DMS53 (cell line): ENCODE data around the gene FARSA.
"Not testable (repeated sequence)": the region's sequence is repeated elsewhere in the genome, so short reads cannot be mapped to it uniquely, and the experiment has no call there.

ENCODE experiments used
- DNase-seq: peaks from one replicate; lab custom pipeline; 2025; lab: John Stamatoyannopoulos, UW

FARSA gene

DNA sequence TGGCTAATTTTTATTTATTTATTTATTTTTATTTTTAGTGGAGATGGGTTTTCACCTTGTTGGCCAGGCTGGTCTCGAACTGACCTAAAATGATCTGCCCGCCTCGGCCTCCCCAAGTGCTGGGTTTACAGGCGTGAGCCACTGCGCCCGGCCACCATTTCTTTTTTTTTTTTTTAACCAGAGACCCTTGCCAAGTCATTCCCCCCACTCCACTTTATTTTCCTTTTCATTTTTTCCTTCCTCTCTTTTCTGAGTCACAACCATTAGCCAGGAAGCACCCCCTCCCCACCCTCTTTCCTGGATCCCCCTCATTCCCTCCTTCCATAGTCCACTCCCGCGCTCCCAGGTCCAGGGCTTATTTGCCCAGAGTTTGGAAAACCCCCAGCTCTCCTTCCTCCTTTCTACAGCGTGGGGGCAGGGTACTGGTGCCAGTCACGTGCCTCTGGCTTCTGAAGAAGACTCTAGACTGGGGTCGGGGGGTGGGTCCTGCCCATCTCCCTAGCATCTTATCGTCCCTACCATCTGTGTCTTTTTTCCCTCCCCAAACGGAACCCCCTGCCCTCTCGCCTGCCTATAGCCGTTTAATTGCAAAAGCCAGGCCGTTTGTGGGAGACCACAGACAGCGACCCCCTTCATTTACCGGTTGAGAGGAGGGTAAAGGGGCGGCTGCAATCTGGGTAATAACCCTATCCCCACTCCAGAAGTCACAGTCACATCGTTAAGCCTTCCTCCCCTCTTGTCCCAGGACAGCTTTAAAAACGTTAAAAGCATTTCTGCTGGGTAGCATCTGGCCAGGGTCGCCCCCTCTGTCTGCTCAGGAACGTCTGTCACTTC is 3.8 kb upstream of the FARSA start:
- peak; percentile 73 for DNase-seq

DNA sequence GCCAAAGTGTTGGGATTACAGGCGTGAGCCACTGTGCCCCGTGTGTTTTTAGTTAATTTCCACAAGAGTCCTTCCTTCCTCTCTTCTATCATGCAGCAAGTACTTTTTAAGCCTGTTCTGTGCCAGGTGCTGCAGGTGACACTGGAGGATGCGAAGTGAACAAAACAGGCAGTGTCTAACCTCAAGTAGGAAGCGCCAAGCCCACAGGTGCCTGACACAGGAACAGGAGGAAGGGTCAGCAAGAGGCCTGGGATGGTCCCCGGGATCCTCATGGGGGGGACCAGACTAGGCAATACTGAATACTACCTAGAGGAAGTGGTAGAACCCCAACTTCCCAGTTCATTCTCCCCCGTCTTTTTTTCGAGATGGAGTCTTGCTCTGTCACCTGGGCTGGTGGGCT is 3.1 kb upstream of the FARSA start:
- DNase-seq = peak; percentile 63

DNA sequence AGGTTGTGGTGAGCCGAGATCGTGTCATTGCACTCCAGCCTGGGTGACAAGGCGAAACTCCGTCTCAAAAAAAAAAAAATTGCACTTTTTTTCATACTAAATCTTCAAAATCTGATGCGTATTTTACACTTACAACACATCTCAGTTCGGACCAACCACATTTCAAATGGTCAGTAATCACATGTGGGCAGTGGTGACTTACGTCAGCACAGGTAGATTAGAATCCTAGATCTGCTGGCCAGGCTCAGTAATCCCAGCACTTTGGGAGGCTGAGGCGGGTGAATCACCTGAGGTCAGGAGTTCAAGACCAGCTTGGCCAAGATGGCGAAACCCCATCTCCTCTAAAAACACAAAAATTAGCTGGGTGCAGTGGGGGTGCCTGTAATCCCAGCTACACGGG is 1.6 kb upstream of the FARSA start:
- DNase-seq = no peak

DNA sequence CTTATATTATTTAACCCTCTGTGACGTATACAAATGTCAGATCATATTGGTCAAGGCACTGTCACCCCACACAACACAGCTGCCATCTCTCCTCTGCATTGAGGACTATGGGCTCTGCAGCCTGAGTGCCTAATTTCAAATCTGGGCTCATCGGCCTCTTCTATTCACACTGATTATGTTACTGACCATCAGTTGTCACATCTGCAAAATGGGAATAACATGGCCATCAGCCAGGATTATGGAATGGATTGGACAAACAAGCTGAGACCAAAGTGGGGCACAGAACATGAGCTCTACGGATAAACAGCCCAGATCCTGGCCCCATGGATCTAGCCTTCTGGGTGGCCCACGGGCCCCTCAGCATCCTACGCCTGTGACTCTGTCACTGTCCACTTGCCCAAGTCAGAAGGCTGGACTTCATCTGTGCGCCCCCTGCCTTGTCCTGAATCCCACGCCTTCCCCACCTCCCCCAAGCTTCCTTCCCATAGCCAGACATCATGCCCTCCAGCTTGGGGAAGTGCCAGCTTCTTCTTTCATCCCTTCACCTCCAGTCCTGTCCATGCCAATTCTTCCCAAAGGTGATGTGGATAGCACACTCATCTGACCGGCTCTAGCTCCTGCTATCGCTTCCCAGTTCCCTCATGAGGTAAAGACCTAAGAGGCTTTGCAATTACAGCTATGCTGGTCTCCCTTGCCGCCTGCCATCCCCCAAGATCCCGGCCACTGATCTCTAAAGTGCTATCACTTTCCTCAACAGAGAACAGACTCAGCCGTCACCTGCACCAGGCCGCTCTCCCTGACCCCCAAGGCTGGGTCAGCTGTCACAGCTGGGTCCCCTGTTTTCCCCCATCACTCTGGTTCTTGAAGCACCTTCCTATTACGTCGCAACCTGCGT is 872 bp downstream of the FARSA start:
- DNase-seq = no peak

DNA sequence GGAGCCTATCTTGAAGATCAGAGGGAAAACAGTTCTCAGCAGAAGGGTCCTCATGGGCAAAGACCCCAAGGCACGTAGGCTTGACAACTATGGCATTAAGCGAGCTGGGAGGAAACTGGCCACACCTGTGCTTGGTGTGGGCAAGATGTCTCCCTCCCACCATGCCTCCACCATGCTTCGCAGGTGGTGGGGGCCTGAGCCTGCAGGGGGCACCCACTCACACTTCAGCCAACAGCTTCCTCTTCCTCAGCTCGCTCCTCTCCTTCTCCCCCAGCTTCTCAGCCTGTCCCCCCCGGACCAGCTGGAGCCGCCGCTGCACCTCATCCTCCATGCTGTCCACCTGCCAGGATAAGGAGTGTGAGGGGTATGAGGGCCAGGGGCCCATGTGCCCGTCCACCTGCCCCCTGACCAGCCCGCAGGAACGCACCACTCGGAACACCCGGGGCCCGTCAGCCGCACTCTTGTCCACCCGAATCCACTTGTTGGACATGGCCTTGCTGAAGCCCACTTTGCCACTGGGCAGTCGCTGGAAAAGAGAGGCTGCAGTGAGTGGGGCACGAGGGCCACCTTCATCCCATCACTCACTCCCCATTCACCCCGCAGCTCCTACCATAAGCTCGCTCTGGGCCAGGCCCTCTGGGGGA is 3.4 kb downstream of the FARSA start:
- no peak for DNase-seq

DNA sequence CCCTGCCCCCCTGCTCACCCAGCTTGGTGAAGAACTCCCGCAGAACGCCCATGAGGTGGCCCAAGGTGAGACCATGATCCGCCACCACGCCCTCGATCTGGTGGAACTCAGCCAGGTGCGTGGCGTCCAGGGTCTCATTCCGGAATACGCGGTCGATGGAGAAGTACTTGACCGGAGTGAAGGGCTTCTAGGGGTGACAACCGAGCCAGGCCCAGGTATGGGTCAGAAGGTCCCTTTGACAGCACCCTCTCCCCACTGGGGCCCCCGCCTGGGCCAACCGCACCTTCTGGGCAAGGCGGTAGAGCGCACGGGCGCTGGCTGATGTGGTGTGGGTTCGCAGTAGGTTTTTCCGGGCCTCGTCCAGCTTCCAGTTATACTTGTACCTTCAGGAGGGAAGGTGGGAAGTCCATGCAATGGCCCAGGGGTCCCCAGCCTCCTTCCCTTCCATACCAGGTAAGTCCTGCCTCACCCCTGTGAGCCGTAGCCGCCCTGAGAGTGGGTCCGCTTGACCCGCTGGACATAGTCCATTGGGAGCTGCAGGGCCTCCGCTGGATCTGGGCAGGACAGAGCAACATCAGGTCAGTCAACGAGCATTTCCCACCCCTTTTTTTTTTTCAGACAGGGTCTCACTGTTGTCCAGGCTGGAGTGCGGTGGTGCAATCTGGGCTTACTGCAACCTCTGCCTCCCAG is 8.7 kb downstream of the FARSA start:
- DNase-seq = no peak

DNA sequence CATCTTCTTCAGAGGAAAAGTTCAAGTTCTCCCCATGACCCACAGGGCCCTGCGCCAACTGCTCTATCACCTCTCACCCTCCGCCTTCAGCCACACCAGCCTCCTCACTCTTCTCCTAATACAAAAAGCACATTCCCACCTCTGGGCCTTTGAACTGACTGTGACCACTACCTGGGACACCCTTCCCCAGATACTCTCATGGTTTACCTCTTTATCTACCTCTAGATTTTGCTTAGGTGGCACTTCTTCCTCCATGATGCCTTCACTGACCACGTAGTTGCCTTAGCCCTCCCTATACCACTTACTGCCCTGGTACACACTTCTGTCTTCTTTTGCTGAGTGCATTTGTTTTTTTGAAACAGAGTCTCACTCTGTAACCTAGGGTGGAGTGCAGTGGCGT is 10.6 kb downstream of the FARSA start:
- DNase-seq = no peak

DNA sequence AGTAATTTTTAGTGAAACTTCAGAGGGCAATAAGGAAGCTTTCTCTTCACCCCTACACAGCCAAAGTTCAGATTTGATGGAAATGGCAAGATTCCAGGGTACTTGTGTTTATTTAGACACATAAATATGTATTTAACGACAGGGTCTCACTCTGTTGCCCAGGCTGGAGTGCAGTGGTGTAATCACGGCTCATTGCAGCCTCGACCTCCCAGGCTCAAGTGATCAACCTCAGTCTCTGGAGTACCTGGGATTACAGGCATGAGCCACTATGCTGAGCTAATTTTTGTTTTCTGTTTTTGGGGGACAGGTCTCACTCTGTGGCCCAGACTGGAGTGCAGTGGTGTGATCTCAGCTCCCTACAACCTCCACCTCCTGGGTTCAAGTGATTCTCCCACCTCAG is 12.5 kb downstream of the FARSA start:
- no peak for DNase-seq

DNA sequence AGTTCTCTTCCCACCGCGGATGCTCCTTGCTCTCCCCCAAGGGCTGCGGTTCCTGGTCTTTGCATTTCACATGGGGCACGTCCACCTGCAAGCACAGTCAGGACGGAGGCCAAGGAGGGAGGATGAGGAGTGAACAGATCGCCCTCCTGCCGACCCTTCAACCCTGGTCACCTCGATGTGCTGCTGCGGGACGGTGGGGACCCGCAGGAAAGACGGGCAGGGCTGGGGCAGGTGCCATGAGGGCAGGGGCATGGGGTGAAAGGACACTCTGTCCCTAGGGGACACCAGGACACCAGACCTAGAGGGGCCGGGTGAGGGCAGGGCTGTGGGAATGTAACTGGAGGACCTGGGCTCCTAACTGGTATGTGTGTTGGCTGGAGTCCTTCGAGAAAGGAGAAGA is 15.3 kb downstream of the FARSA start:
- no peak for DNase-seq

DNA sequence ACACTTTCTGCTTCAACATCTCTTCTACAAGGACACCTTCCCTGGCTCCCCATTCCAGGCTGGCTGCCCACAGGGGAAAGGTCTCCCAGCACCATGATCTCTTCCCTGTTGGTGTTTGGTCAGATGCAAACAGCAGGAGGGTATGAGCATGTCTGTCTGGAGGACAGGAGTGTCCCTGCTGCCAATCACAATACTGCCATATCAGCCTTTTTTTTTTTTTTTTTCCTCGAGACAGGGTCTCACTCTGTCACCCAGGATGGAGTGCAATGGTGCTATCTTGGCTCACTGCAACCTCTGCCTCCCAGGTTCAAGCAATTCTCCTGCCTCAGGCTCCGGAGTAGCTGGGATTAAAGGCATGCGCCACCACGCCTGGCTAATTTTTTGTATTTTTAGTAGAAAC is 17.7 kb downstream of the FARSA start:
- not testable (repeated sequence) for DNase-seq

DNA sequence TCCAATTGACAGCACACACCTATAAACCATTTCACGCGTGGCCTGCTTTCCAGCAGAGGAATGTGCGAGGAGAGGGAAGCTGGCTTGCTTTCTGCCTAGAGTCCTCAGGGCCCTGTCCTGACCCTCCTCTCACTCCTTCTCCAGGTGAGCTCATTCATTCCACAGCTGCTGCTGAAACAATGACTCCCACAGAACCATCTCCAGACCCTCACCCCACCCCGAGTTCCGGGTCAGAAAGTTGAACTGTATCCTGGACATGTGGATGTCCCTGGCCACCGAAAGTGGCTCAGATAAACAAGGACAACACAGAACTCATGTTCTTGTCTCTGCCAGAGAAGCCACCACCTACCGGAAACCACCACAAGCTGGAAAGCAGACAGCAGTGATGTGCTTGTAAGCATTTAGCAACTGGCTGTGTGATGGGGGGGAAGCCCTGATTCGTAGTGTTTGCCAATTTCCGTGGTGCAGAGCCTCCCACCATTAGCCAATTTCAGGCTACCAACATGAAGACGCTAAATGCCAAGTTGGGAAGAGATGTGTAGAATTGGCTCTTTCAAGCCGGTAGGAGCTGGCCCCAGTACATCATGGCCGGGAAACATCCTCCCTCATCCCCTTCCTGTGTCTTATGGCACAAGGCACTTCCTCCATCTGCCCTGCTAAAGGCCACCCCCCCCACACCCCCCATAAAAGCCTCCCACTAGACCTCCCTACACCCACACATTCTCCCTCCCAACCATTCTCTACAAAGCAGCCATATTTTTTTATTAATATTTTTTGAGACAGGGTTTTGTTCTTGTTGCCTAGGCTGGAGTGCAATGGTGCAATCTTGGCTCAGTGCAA is 19.4 kb downstream of the FARSA start:
- DNase-seq = peak; percentile 82

DNA sequence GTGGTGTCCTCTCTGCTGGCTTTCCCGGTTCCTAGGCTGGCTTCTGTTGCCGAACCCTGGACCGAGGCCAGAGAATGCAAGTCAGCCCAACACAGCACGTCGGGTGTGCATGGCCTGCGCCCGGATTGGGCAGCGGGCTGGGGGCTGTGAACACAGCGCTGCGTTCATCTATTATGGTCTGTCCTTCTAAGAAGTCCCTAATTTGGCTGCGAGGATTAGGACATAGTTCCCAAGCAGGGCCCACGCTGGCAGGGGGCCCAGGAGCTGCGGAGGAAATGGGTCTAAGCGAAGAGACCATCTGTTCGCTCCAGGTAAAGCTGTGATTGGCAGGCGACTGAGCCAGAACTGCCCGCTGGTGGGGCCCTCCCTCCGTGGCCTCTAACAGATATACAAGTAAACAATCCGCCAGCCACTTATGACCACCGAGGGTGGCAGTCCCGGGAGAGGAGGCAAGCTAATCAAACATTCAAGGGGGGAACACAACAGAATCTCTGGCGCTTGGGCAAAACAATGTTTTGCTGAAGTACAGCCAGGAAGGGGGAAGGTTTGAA is 20.4 kb downstream of the FARSA start:
- peak; percentile 92 for DNase-seq

DNA sequence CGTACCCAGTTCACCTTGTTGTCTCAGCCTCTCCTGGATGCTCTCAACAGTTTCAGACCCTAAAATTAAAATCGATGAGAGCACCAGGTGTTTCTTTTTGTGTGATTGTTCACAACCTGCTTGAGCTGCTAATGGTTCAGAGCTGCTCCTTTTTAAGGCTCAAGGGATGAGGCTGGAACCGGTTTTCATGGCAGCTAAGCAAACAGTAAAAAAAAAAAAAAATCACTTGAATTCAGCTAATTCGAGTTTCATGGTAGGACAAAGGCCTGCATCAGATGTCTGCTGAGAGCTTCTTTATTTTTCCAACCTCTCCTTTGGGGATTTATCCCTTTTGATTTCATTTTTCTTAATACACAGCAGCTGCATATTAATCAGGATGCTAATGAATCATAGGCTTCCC is 20.9 kb downstream of the FARSA start:
- DNase-seq = peak; percentile 94

DNA sequence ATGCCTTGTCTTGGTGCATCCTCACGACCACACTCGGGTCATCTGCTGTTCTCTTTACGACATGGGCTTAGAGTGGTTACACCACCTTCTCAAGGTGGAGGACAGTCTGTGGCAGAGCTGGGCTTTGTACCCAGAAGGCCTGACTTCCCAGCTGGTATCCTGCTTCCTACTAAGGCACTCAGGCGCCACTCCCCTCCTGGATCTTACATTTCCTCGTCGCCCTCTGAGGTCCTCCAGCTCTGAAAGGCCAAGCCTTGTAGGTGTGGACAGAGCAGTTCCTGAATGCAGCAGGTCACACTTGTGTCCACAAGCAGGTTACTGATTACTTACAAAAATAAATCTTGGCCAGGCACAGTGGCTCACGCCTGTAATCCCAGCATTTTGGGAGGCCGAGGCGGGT is 26.3 kb downstream of the FARSA start:
- no peak for DNase-seq

DNA sequence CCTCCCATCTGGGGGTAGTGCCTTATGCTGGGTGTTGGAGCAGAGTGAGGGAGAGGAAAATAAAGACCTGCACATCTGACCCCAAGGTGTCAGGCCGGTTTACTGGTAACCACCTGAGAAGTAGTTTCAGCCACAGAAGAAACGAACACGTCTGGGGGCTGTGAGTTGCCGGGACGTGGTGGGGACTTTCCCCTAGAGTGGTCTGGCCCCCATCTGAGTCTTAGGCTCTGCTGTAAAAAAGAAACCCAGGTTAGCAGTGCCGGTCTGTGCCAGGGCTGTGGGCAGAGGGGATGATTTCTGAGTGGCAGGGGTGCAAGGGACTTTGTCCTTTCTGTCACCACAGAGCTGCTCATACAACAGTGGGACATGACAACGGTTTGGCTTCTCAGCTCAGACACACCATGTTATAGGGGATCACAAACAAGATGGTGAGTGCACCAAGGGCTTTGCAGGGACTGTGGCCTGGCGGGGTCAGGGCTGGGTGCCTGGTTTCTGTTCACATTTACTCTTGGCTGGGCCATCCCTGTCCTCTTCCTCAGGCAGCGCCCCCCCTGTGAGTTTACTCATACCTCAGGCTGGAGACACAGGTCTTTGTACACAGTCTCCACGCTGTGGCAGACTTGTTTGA is 33.5 kb downstream of the FARSA start:
- DNase-seq = no peak

DNA sequence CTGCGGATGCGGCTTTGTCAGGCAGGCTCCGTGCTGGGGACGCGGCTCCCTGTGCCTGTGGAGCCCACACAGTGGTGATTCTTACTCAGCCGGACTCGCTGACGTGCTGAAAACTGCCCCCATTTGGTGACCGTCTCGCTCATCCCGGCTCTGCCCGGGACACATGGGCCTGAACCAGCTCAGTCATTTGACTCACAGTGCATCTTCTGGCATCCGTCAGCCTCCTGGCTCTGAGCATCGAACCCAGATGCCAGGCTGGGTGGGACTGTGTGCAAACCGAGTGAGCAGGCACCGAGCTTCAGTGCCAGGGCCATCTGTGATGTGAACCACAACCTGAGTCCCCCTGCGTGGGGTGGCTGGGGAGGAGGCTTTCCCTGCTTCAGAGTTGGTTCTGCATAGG is 37.1 kb downstream of the FARSA start:
- DNase-seq = no peak

DNA sequence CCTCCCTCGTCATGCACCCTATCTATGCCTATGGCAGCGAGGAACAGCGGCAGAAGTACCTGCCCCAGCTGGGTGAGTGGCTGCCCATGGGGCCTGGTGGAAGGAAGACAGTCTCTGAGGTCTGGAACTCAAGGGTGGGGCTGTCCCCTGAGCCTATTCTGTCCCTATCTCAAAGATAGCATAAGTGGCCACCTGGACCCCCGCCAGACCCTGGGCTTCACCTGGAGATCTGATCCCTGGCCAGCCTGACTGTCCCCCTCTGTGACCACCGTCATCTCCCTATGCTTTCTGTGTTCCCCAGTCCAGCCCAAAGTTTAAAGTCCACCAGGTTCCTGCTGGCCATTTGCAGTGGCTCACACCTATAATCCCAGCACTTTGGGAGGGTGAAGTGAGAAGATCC is 39.9 kb downstream of the FARSA start:
- no peak for DNase-seq

DNA sequence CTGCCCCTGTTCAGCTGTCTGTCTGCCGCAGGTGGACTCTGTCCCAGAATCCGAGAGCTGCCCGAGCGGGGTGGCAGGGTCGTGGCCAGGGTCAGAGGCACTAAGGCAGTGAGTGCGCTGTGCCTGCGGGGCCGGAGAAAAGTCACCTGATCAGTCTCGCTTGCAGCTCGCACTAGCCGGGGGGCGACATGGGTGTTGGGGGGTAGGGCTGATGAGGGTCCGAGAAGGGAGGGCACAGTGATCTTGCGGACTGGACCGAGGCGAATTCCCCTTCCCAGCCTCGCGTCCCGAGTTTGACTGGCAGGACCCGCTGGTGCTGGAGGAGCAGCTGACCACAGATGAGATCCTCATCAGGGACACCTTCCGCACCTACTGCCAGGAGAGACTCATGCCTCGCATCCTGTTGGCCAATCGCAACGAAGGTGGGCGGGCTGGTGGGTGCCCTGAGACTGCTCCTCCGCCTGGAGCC is 41.9 kb downstream of the FARSA start:
- DNase-seq = peak; percentile 40

DNA sequence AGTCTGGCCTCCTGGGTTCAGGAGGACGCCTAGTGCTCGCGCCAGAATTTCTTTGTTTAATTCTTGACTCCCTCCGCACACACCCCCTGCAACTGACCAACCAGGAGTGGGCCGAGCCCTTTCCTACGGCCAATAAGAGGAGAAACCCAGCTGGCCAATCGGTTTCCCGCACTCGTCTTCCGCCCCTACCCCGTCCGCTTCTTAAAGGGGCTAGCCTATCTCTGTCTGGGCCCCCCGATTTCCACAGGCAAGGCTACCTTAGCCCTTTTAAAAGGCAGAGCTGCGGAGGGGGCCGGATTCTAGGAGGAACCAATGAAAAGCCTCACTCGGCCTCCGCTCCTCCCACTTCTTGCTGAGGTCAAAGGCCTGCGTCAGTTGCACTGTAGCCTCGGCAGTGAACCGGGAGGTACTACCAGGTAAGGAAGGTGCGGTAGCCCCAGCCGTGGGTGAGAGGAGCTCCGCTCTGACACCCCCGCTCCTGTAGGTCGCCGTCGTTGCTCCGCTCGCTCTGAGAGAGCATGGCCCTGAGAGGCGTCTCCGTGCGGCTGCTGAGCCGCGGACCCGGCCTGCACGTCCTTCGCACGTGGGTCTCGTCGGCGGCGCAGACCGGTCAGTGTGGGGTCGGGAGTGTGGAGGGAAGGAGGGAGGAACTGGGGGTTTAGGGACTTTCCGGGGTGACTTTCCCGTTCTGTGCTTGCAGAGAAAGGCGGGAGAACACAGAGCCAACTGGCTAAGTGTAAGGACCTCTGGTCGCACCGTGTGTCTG is 42.5 kb downstream of the FARSA start, which contains the start of gene GCDH:
Gene GCDH, plus strand, starts transcription at position 374 of the 766 bp plus-strand sequence. Its CDS starts 145 bp downstream, at position 519.
- DNase-seq = peak; percentile 99
